Esophagus squamous epithelium (tissue), 5 donors: Measurements from ENCODE around the gene RAD23A. TPM values are rescaled to one million over a fixed set of nuclear protein-coding genes. Genes with fewer than 3 reads are reported as not detected.

Experiments
- DNase-seq: peaks from one replicate; lab custom pipeline; 2025; lab: John Stamatoyannopoulos, UW
- H3K27ac ChIP-seq, 4 donors: fragments of 200-600 bp; sonication (generic); one replicate each; pipeline ENCODE4 v1.5.1; 2016 to 2019; ENCODE audit warnings: mild to moderate bottlenecking in 1 of 4
- H3K27me3 ChIP-seq, 4 donors: fragments of 200-600 bp; sonication (generic); 1 replicate in 3 of 4; 2 replicates in 1 of 4; pipeline versions ENCODE4 v1.5.1 to v1.6.0; 2017 to 2021; ENCODE audit warnings: antibody characterized with exemption in 1 of 4
- H3K36me3 ChIP-seq, 3 donors: fragments of 200-600 bp; sonication (generic); one replicate each; pipeline ENCODE4 v1.5.1; 2016 to 2019
- H3K4me1 ChIP-seq, 3 donors: fragments of 200-600 bp; sonication (generic); one replicate each; pipeline ENCODE4 v1.5.1; 2017 to 2019
- H3K4me3 ChIP-seq, 4 donors: fragments of 200-600 bp; sonication (generic); 1 replicate in 3 of 4; 2 replicates in 1 of 4; pipeline ENCODE4 v1.5.1; 2016 to 2019; ENCODE audit warnings: mild to moderate bottlenecking in 2 of 4, moderate library complexity in 1 of 4
- H3K9me3 ChIP-seq, 3 donors: fragments of 200-600 bp; sonication (generic); one replicate each; pipeline ENCODE4 v1.5.1; 2016 to 2019
- CTCF ChIP-seq, 6 experiments: fragments of 450-650 bp in 4 of 6; fragments of 200-600 bp in 2 of 6; sonication (generic) in 2 of 6; IDR thresholded peaks; one replicate each; pipeline ENCODE4 v1.5.1; 2016 to 2019; ENCODE audit warnings: antibody characterized with exemption in 6 of 6, mild to moderate bottlenecking in 4 of 6, moderate library complexity in 4 of 6
- POLR2A ChIP-seq, 4 donors: fragments of 450-650 bp; IDR thresholded peaks; one replicate each; pipeline ENCODE4 v1.6.1; 2017; ENCODE audit warnings: antibody characterized with exemption in 4 of 4, mild to moderate bottlenecking in 4 of 4, moderate library complexity in 3 of 4
- WGBS, 2 donors: methylation state at CpG; one replicate each; pipeline ENCODE4 v1.1.5; 2018; 5-methylcytosine and 5-hydroxymethylcytosine counted together
- intact Hi-C: fragments of 100-400 bp; cut with DNase I; formaldehyde crosslinking; loops from one replicate; pipeline ENCODE4 v1.15.0; 2022
- total RNA-seq, 4 donors: library from RNA; depleted of rRNA; stranded (reverse); fragments of >200 nt; gene quantifications; one replicate each; pipeline ENCODE4 v1.1.0, GENCODE V29; 2016
- donor health status: DM: yes; HTN: yes; CAD: no.

The RAD23A gene
- total RNA-seq, 4 donors from 2014 or later: 67.7 to 87.4 (median 82.4) TPM

DNA sequence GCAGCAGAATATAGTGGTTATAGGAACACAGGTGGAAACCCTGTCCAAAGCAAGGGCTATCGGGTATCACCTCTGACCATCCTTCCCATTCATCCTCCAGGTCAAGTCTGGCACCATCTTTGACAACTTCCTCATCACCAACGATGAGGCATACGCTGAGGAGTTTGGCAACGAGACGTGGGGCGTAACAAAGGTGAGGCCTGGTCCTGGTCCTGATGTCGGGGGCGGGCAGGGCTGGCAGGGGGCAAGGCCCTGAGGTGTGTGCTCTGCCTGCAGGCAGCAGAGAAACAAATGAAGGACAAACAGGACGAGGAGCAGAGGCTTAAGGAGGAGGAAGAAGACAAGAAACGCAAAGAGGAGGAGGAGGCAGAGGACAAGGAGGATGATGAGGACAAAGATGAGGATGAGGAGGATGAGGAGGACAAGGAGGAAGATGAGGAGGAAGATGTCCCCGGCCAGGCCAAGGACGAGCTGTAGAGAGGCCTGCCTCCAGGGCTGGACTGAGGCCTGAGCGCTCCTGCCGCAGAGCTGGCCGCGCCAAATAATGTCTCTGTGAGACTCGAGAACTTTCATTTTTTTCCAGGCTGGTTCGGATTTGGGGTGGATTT is 2.1 kb upstream of the RAD23A start:
- Histone ChIP-seq H3K4me1 (peaks cover 39 to 89% (median 51%) of the 10 kb centered on the region in 3 donors), H3K27ac (peak overlapping the region in 2 of 4 donors; percentile 25 to 98), H3K4me3 (no peak overlapping the region), H3K27me3 (no peaks in the 10 kb centered on the region), H3K36me3 (peaks cover 32 to 70% (median 46%) of the 10 kb centered on the region in 3 donors), H3K9me3 (no peaks in the 10 kb centered on the region)
- intact Hi-C loops: no loop called here
- WGBS, 2 donors: 63 to 69% methylated on average over 17 of the region's 18 CpGs
- no peak for DNase-seq
- TF ChIP-seq CTCF (IDR thresholded peaks at IDR 0.05) (no peak), POLR2A (IDR thresholded peaks at IDR 0.05) (no peak)

GRCh38 chr19:12944104-12944674 is 1.5 kb upstream of the RAD23A start:
- intact Hi-C loops: no loop called here
- DNase-seq: no peak
- TF ChIP-seq POLR2A (IDR thresholded peaks at IDR 0.05) (no peak), CTCF (IDR thresholded peaks at IDR 0.05) (no peak)
- no peaks in the 10 kb centered on the region for H3K9me3 ChIP-seq
- H3K4me3 ChIP-seq: no peak overlapping the region
- H3K4me1 ChIP-seq: peaks cover 39 to 92% (median 51%) of the 10 kb centered on the region in 3 donors
- peak overlapping the region; percentile 98 to 100 (median 99) for H3K27ac ChIP-seq
- peaks cover 39 to 76% (median 52%) of the 10 kb centered on the region in 3 donors for H3K36me3 ChIP-seq
- H3K27me3 ChIP-seq: no peaks in the 10 kb centered on the region
- 37 to 65% methylated on average over 2 of the region's 2 CpGs for WGBS, 2 donors

GRCh38 chr19:12946092-12946721 is 545 bp downstream of the RAD23A start:
- DNase-seq: no peak
- intact Hi-C loops: no loop called here
- H3K27ac ChIP-seq: peak overlapping the region; percentile 98 to 100 (median 99)
- TF ChIP-seq POLR2A (IDR thresholded peaks at IDR 0.05) (no peak), CTCF (IDR thresholded peaks at IDR 0.05) (no peak)
- 0 to 2% methylated on average over 12 of the region's 40 CpGs for WGBS, 2 donors
- peak overlapping the region; percentile 88 to 96 (median 94) for H3K4me3 ChIP-seq
- H3K36me3 ChIP-seq: peaks cover 29 to 78% (median 58%) of the 10 kb centered on the region in 3 donors
- H3K4me1 ChIP-seq: peaks cover 20 to 75% (median 33%) of the 10 kb centered on the region in 3 donors
- no peaks in the 10 kb centered on the region for H3K9me3 ChIP-seq
- H3K27me3 ChIP-seq: no peaks in the 10 kb centered on the region

DNA sequence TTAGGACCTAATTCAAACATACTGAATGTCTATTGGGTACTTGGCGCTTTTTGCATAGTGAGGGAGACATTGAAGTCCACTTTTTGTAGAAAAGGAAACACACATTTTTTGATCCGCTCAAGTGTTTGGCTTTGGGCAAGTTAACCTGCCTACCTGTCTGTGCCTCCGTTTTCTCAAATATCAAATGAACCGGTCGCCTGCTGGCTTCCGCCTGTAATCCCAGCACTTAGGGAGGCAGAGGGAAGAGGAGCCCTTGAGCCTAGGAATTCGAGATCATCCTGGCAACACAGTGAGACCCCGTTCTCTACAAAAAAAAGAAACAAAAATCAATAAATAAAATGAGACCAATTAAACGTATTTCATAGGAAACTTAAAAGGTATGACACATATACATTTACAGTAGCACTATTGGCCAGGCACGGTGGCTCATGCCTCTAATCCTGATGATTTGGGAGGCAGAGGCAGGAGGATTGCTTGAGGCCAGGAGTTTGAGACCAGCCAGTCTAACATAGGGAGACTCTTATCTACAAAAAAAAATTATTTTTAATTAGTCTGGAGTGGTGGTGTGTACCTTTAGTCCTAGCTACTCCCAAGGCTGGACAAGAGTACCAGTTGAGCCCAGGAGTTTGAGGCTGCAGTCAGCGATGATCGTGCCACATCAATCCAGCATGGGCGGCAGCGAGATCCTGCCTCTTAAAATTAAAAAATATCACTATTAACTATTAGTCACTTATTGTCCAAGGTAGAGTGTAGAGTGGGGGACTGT is 1.3 kb downstream of the RAD23A start:
- no peaks in the 10 kb centered on the region for H3K9me3 ChIP-seq
- no peak for TF ChIP-seq CTCF (IDR thresholded peaks at IDR 0.05)
- no peak for TF ChIP-seq POLR2A (IDR thresholded peaks at IDR 0.05)
- 37 to 60% methylated on average over 10 to 14 of the region's 14 CpGs for WGBS, 2 donors
- peak overlapping the region; percentile 88 to 96 (median 94) for H3K4me3 ChIP-seq
- H3K4me1 ChIP-seq: peaks cover 20 to 75% (median 33%) of the 10 kb centered on the region in 3 donors
- no peaks in the 10 kb centered on the region for H3K27me3 ChIP-seq
- intact Hi-C loops: no loop called here
- peaks cover 32 to 78% (median 60%) of the 10 kb centered on the region in 3 donors for H3K36me3 ChIP-seq
- H3K27ac ChIP-seq: peak overlapping the region; percentile 98 to 100 (median 99)
- DNase-seq: no peak
